HepG2 (cell line): ENCODE measurements around the gene MEI1. TPM values are rescaled to one million over a fixed set of nuclear protein-coding genes. Genes with fewer than 3 reads are reported as not detected.

Source experiments
- AGO1 ChIP-seq: fragments of 200-400 bp; formaldehyde crosslinking; IDR thresholded peaks from 2 replicates; pipeline ENCODE4 v1.6.1; 2017; ENCODE audit warnings: mild to moderate bottlenecking, low read depth, low read length, moderate library complexity; ENCODE audit not compliant: poor library complexity, severe bottlenecking
- AKAP8 ChIP-seq: sonication (generic); formaldehyde crosslinking; IDR thresholded peaks from 2 replicates; pipeline ENCODE4 v1.5.1; 2020; ENCODE audit warnings: mild to moderate bottlenecking, missing genetic modification reagents
- ATRX ChIP-seq: sonication (generic); formaldehyde crosslinking; IDR thresholded peaks from 2 replicates; pipeline ENCODE4 v1.4.0; 2020; ENCODE audit warnings: missing genetic modification reagents, borderline replicate concordance
- HMGXB3 ChIP-seq: sonication (generic); formaldehyde crosslinking; IDR thresholded peaks from 2 replicates; pipeline ENCODE4 v1.4.0; 2020; ENCODE audit warnings: missing genetic modification reagents, borderline replicate concordance
- PAX8 ChIP-seq: sonication (generic); formaldehyde crosslinking; IDR thresholded peaks from 2 replicates; pipeline ENCODE4 v1.8.0; 2022; ENCODE audit warnings: mild to moderate bottlenecking, missing genetic modification reagents, borderline replicate concordance
- PLRG1 ChIP-seq: fragments of 450-650 bp; conservative IDR thresholded peaks from 2 replicates; pipeline ENCODE4 v1.6.1; 2016
- XBP1 ChIP-seq: sonication (generic); formaldehyde crosslinking; IDR thresholded peaks from 2 replicates; pipeline ENCODE4 v1.5.0; 2020; ENCODE audit warnings: missing genetic modification reagents
- YEATS2 ChIP-seq: sonication (generic); formaldehyde crosslinking; IDR thresholded peaks from 2 replicates; pipeline ENCODE4 v1.4.0; 2020; ENCODE audit warnings: missing genetic modification reagents, borderline replicate concordance
- ZBTB42 ChIP-seq: sonication (generic); formaldehyde crosslinking; IDR thresholded peaks from 2 replicates; pipeline ENCODE4 v1.5.0; 2020; ENCODE audit warnings: mild to moderate bottlenecking, missing genetic modification reagents
- ZNF451 ChIP-seq: sonication (generic); formaldehyde crosslinking; IDR thresholded peaks from 2 replicates; pipeline ENCODE4 v1.5.0; 2020; ENCODE audit warnings: mild to moderate bottlenecking, missing genetic modification reagents
- ZNF614 ChIP-seq: IDR thresholded peaks from 2 replicates; pipeline ENCODE4 v1.6.1; 2018; ENCODE audit warnings: missing biosample characterization, missing genetic modification reagents, inconsistent platforms, borderline replicate concordance
- ZNF788 ChIP-seq: sonication (generic); formaldehyde crosslinking; IDR thresholded peaks from 2 replicates; pipeline ENCODE4 v1.5.0; 2020; ENCODE audit warnings: mild to moderate bottlenecking, missing genetic modification reagents, borderline replicate concordance
- ZSCAN22 ChIP-seq: sonication (generic); formaldehyde crosslinking; IDR thresholded peaks from 2 replicates; pipeline ENCODE4 v1.4.0; 2020; ENCODE audit warnings: mild to moderate bottlenecking, missing genetic modification reagents
- polyA plus RNA-seq, 8 experiments: library from polyadenylated mRNA; depleted of rRNA in 3 of 8; stranded (reverse) in 7 of 8; unstranded in 1 of 8; fragments of >200 nt; fragmentation: Illumina TruSeq in 4 of 8; extraction: Trizol in 4 of 8; gene quantifications; 2 replicates each; pipeline versions ENCODE4 v1.2.1 to v1.2.3, GENCODE V29; 2011 to 2016; ENCODE audit warnings: low read depth in 4 of 8, missing spikeins in 1 of 8, mixed read lengths in 1 of 8; ENCODE audit not compliant: insufficient read depth in 1 of 8
- total RNA-seq, 5 experiments: library from RNA; depleted of rRNA; stranded (reverse); fragments of >200 nt; fragmentation: Illumina TruSeq; extraction: Trizol; gene quantifications; 2 replicates each; pipeline ENCODE4 v1.2.3, GENCODE V29; 2016; ENCODE audit warnings: low read depth in 1 of 5
- TF ChIP-seq, protein P1 (sequence below): sonication (generic); formaldehyde crosslinking; IDR thresholded peaks from 2 replicates; pipeline ENCODE4 v1.9.0; 2021; ENCODE audit warnings: missing genetic modification reagents, borderline replicate concordance
- TF ChIP-seq, protein P2 (sequence below), 2 experiments: sonication (generic) in 1 of 2; formaldehyde crosslinking in 1 of 2; IDR thresholded peaks; 2 replicates each; pipeline versions ENCODE4 v1.6.1 to v1.9.0; 2014 to 2022; ENCODE audit warnings: antibody characterized with exemption in 1 of 2, borderline replicate concordance in 1 of 2, inconsistent platforms in 1 of 2, low read depth in 1 of 2, missing genetic modification reagents in 1 of 2

MEI1 gene
- total and polyA plus RNA-seq, 2 of the 13 experiments (the other 11 are each of a cell fraction or from before 2014, with no cell fraction given): 0.75 to 1.9 TPM

- TF ChIP-seq, protein P1, sequence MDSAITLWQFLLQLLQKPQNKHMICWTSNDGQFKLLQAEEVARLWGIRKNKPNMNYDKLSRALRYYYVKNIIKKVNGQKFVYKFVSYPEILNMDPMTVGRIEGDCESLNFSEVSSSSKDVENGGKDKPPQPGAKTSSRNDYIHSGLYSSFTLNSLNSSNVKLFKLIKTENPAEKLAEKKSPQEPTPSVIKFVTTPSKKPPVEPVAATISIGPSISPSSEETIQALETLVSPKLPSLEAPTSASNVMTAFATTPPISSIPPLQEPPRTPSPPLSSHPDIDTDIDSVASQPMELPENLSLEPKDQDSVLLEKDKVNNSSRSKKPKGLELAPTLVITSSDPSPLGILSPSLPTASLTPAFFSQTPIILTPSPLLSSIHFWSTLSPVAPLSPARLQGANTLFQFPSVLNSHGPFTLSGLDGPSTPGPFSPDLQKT (CRISPR knock-in tag): no peak
- TF ChIP-seq HMGXB3 (CRISPR knock-in tag) (no peak), AGO1 (no peak), ZNF614 (CRISPR knock-in tag) (peak; percentile 44; the same call in 1 of the 2 replicates), AKAP8 (CRISPR knock-in tag) (no peak), ZBTB42 (CRISPR knock-in tag) (no peak), ZNF788 (CRISPR knock-in tag) (no peak; the same call in 1 of the 2 replicates), XBP1 (CRISPR knock-in tag) (no peak), PAX8 (CRISPR knock-in tag) (no peak), ATRX (CRISPR knock-in tag) (no peak), ZNF451 (no peak), ZSCAN22 (CRISPR knock-in tag) (no peak), YEATS2 (CRISPR knock-in tag) (no peak; the same call in 1 of the 2 replicates), PLRG1 (no peak)
- TF ChIP-seq, protein P2, sequence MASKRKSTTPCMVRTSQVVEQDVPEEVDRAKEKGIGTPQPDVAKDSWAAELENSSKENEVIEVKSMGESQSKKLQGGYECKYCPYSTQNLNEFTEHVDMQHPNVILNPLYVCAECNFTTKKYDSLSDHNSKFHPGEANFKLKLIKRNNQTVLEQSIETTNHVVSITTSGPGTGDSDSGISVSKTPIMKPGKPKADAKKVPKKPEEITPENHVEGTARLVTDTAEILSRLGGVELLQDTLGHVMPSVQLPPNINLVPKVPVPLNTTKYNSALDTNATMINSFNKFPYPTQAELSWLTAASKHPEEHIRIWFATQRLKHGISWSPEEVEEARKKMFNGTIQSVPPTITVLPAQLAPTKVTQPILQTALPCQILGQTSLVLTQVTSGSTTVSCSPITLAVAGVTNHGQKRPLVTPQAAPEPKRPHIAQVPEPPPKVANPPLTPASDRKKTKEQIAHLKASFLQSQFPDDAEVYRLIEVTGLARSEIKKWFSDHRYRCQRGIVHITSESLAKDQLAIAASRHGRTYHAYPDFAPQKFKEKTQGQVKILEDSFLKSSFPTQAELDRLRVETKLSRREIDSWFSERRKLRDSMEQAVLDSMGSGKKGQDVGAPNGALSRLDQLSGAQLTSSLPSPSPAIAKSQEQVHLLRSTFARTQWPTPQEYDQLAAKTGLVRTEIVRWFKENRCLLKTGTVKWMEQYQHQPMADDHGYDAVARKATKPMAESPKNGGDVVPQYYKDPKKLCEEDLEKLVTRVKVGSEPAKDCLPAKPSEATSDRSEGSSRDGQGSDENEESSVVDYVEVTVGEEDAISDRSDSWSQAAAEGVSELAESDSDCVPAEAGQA (IDR thresholded peaks at IDR 0.05; ENCODE audit: low read depth): no peak
- TF ChIP-seq, protein P2 (CRISPR knock-in tag; IDR thresholded peaks at IDR 0.05; ENCODE audit: borderline replicate concordance): no peak
Measured at GRCh38 chr22:41697126-41697775, 2.1 kb upstream of the MEI1 start (continued).
